Activated naive CD8-positive, alpha-beta T cell treated with anti-CD3 and anti-CD28 coated beads, Interleukin-2, amount 50 U/mL, for 16 hours (primary cell): ENCODE data around the gene SPOP.
"Not testable (repeated sequence)": the region's sequence is repeated elsewhere in the genome, so short reads cannot be mapped to it uniquely, and the experiment has no call there.

Experiments
- DNase-seq: peaks from one replicate; pipeline ENCODE4 v3.0.0-alpha.2; 2020; ENCODE audit warnings: low read depth, low spot score

The SPOP gene

GRCh38 chr17:49695698-49696232 lies 17.9 kb upstream of the SPOP start:
- no peak for DNase-seq

GRCh38 chr17:49694847-49695697 lies 17.2 kb upstream of the SPOP start:
- DNase-seq = peak; percentile 47

- DNase-seq = no peak
Measured at GRCh38 chr17:49692751-49693150, 14.9 kb upstream of the SPOP start.

GRCh38 chr17:49691677-49692191 lies 13.8 kb upstream of the SPOP start:
- DNase-seq = no peak

GRCh38 chr17:49691086-49691676 lies 13.3 kb upstream of the SPOP start:
- DNase-seq = no peak

- DNase-seq = no peak
Measured at GRCh38 chr17:49690256-49690655, 12.4 kb upstream of the SPOP start.

GRCh38 chr17:49688848-49689247 lies 11.0 kb upstream of the SPOP start:
- DNase-seq = no peak

GRCh38 chr17:49687878-49688491 lies 10.1 kb upstream of the SPOP start:
- no peak for DNase-seq

- DNase-seq = no peak
Measured at GRCh38 chr17:49681106-49681979, 3.4 kb upstream of the SPOP start.

GRCh38 chr17:49680314-49680713 lies 2.4 kb upstream of the SPOP start:
- no peak for DNase-seq

- DNase-seq = peak; percentile 87
Measured at GRCh38 chr17:49677134-49677932, 564 bp downstream of the SPOP start.

- no peak for DNase-seq
Measured at GRCh38 chr17:49676276-49676868, 1.5 kb downstream of the SPOP start.

GRCh38 chr17:49674507-49674906 lies 3.4 kb downstream of the SPOP start:
- no peak for DNase-seq

- not testable (repeated sequence) for DNase-seq
Measured at GRCh38 chr17:49673679-49674078, 4.2 kb downstream of the SPOP start.

- no peak for DNase-seq
Measured at GRCh38 chr17:49670641-49671040, 7.3 kb downstream of the SPOP start.

- no peak for DNase-seq
Measured at GRCh38 chr17:49670002-49670401, 7.9 kb downstream of the SPOP start.

- DNase-seq = no peak
Measured at GRCh38 chr17:49667854-49668253, 10.0 kb downstream of the SPOP start.

GRCh38 chr17:49664706-49665211 lies 13.1 kb downstream of the SPOP start:
- no peak for DNase-seq

- DNase-seq = no peak
Measured at GRCh38 chr17:49659661-49660382, 18.1 kb downstream of the SPOP start.
